Trophoblast cell (in vitro differentiated cells and primary cell): Measurements from ENCODE around the gene PALM3.
A peak's percentile ranks its signal among the peaks of the same experiment; 100 is the strongest.

Source experiments
- DNase-seq, 2 donors: peaks; one replicate each; pipeline ENCODE4 v3.0.0-alpha.2; 2016
- H2AFZ ChIP-seq: 2 replicates; pipeline ENCODE4 v1.6.1; 2013; ENCODE audit warnings: low read length, moderate library complexity, mild to moderate bottlenecking; ENCODE audit not compliant: insufficient read depth, poor library complexity
- H2AK5ac ChIP-seq: 2 replicates; pipeline ENCODE4 v1.6.1; 2013; ENCODE audit warnings: mild to moderate bottlenecking, low read length
- H2BK120ac ChIP-seq: 2 replicates; pipeline ENCODE4 v1.6.1; 2013; ENCODE audit warnings: low read length, mild to moderate bottlenecking, moderate library complexity; ENCODE audit not compliant: insufficient read depth, poor library complexity
- H2BK12ac ChIP-seq: 2 replicates; pipeline ENCODE4 v1.6.1; 2013; ENCODE audit warnings: mild to moderate bottlenecking, low read length, moderate library complexity
- H2BK5ac ChIP-seq: 2 replicates; pipeline ENCODE4 v1.6.1; 2013; ENCODE audit warnings: low read length, low read depth, moderate library complexity, mild to moderate bottlenecking; ENCODE audit not compliant: poor library complexity
- H3K14ac ChIP-seq: 2 replicates; pipeline ENCODE4 v1.6.1; 2013; ENCODE audit warnings: mild to moderate bottlenecking, low read length
- H3K18ac ChIP-seq: 2 replicates; pipeline ENCODE4 v1.6.1; 2013; ENCODE audit warnings: mild to moderate bottlenecking, low read length
- H3K23ac ChIP-seq: 2 replicates; pipeline ENCODE4 v1.6.1; 2013; ENCODE audit warnings: low read length
- H3K27ac ChIP-seq: 2 replicates; pipeline ENCODE4 v1.5.1; 2013; ENCODE audit warnings: low read depth, mild to moderate bottlenecking, inconsistent platforms, low read length, moderate library complexity
- H3K27me3 ChIP-seq: 2 replicates; pipeline ENCODE4 v1.6.1; 2013; ENCODE audit warnings: inconsistent platforms, mild to moderate bottlenecking, low read length, moderate library complexity; ENCODE audit not compliant: insufficient read depth
- H3K36me3 ChIP-seq, 2 experiments: 1 replicate in 1 of 2; 2 replicates in 1 of 2; pipeline ENCODE4 v1.6.1; 2013; ENCODE audit warnings: low read length in 2 of 2, mild to moderate bottlenecking in 2 of 2, moderate library complexity in 1 of 2; ENCODE audit not compliant: insufficient read depth in 2 of 2, control insufficient read depth in 1 of 2
- H3K4ac ChIP-seq: 2 replicates; pipeline ENCODE4 v1.6.1; 2013; ENCODE audit warnings: low read depth, mild to moderate bottlenecking, low read length, moderate library complexity
- H3K4me1 ChIP-seq, 2 experiments: 1 replicate in 1 of 2; 2 replicates in 1 of 2; pipeline ENCODE4 v1.6.1; 2013; ENCODE audit warnings: low read length in 2 of 2, mild to moderate bottlenecking in 2 of 2, moderate library complexity in 1 of 2; ENCODE audit not compliant: insufficient read depth in 2 of 2, control insufficient read depth in 1 of 2
- H3K4me2 ChIP-seq: 2 replicates; pipeline ENCODE4 v1.6.1; 2013; ENCODE audit warnings: inconsistent platforms, mild to moderate bottlenecking, low read length, moderate library complexity
- H3K4me3 ChIP-seq: 2 replicates; pipeline ENCODE4 v1.5.1; 2013; ENCODE audit warnings: mild to moderate bottlenecking, low read depth, low read length, inconsistent platforms
- H3K79me1 ChIP-seq: one replicate; pipeline ENCODE4 v1.6.1; 2013; ENCODE audit warnings: low read length
- H3K79me2 ChIP-seq: 2 replicates; pipeline ENCODE4 v1.6.1; 2013; ENCODE audit warnings: low read length, mild to moderate bottlenecking; ENCODE audit not compliant: control insufficient read depth, insufficient read depth, poor library complexity
- H3K9ac ChIP-seq: 2 replicates; pipeline ENCODE4 v1.6.1; 2013; ENCODE audit warnings: mild to moderate bottlenecking, low read length
- H3K9me3 ChIP-seq: 2 replicates; pipeline ENCODE4 v1.6.1; 2013; ENCODE audit warnings: low read depth, mild to moderate bottlenecking, control low read depth, inconsistent platforms, low read length; ENCODE audit not compliant: insufficient read depth
- H4K12ac ChIP-seq: 2 replicates; pipeline ENCODE4 v1.6.1; 2013; ENCODE audit warnings: low read depth, mild to moderate bottlenecking, low read length, moderate library complexity
- H4K8ac ChIP-seq: 2 replicates; pipeline ENCODE4 v1.6.1; 2013; ENCODE audit warnings: low read depth, mild to moderate bottlenecking, low read length, moderate library complexity
- H4K91ac ChIP-seq: one replicate; pipeline ENCODE4 v1.6.1; 2013; ENCODE audit warnings: low read depth, mild to moderate bottlenecking, low read length, moderate library complexity
- WGBS: extraction: QIAGEN DNeasy Blood & Tissue Kit; methylation state at CpG from one replicate; pipeline ENCODE4 v1.1.7; 2013; ENCODE audit warnings: missing lambda C conversion rate; ENCODE audit not compliant: insufficient read length, insufficient coverage; ENCODE audit errors: extremely low coverage; 5-methylcytosine and 5-hydroxymethylcytosine counted together

The PALM3 gene

DNA sequence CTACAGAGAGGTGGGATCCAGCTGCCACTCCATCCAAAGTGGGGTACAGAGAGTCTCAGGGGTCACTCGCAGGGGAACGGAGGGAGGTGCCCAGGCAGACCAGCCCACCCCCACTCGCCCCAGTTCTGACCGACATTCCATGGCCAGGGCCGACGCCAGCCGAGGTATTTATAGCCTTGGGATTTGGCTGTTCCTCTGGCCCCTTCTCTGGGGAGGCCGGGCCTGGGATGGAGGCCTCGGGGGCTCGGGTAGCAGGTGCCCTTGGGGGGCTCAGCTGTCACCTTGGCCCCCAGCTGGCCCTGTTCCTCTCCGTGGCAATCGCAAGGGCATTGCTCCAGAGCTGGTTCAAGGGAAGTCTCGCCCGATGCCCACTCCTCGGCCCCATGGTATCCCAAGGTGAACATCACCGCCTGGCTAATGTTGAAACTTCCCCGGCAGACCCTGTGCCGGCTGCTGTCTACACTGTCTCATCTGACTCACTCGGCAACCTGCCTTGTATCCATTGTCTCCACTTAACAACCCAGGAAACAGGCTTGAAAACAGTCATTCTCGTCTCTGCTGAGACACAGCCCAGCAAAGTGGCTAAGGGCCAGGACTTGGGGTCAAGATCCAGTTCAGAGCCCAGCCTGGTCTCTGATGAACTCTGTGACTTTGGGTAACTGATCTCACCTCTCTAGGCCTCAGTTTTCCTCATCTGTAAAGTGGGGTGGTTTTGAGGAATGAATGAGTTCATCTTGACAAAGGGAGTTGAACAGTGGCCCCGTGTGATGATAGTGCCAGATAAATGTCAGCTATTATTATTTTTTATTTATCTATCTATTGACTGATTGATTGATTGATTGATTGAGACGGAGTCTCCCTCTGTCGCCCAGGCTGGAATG is 45.9 kb upstream of the PALM3 start:
- WGBS: no CpG with 5 or more reads among the region's 23 CpGs
- Histone ChIP-seq H3K27ac (no peak overlapping the region), H3K14ac (no peak overlapping the region)

DNA sequence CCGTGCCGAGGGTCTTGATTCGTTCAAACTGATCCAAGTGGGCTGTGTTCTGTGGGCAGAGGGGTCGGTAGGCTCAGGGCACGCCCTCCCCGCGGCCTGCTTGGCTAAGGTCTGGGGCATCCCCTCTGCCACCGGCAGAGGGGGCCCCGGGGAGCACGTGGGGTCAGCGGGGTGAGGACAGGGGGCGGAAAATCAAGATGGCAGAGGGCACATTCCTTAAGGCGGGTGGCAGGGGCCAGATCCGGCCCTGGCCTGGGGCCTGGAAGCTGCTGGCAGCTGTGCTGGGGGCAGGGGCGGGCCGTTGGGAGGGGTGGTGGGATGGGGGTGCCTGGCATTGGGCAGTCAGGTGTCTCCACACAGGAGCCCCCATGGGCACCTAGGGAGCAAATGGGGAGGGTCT is 45.0 kb upstream of the PALM3 start:
- Histone ChIP-seq H3K27ac (no peak overlapping the region), H2AK5ac (no peak overlapping the region), H3K14ac (no peak overlapping the region), H3K18ac (no peak overlapping the region), H4K12ac (no peak overlapping the region), H3K4me1 (peaks cover 0 to 4% of the 10 kb centered on the region in 2 experiments), H3K36me3 (peaks cover 25 to 30% of the 10 kb centered on the region in 2 experiments), H3K79me2 (no peaks in the 10 kb centered on the region), H3K79me1 (no peaks in the 10 kb centered on the region), H3K4me2 (no peak overlapping the region), H3K23ac (no peak overlapping the region), H4K8ac (no peak overlapping the region), H3K9me3 (no peaks in the 10 kb centered on the region), H2BK5ac (no peak overlapping the region), H3K4ac (no peak overlapping the region), H3K4me3 (no peak overlapping the region), H2BK12ac (no peak overlapping the region), H3K27me3 (no peaks in the 10 kb centered on the region), H2AFZ (no peak overlapping the region), H3K9ac (no peak overlapping the region), H2BK120ac (no peak overlapping the region), H4K91ac (no peak overlapping the region)
- WGBS: no CpG with 5 or more reads among the region's 16 CpGs
- no peak for DNase-seq

More for the DNA sequence above, 45.9 kb upstream of the PALM3 start:
- no peak for DNase-seq
- Histone ChIP-seq H2BK12ac (no peak overlapping the region), H4K12ac (no peak overlapping the region), H3K23ac (no peak overlapping the region), H3K4me2 (no peak overlapping the region), H4K8ac (no peak overlapping the region), H3K9me3 (no peaks in the 10 kb centered on the region), H2BK5ac (no peak overlapping the region), H3K27me3 (no peaks in the 10 kb centered on the region), H2AFZ (peak overlapping the region; percentile 13), H2AK5ac (no peak overlapping the region), H3K4me1 (peaks cover 2 to 8% of the 10 kb centered on the region in 2 experiments), H3K36me3 (peaks cover 16 to 21% of the 10 kb centered on the region in 2 experiments), H3K4ac (no peak overlapping the region), H3K18ac (no peak overlapping the region), H3K79me1 (no peaks in the 10 kb centered on the region), H3K9ac (no peak overlapping the region), H3K4me3 (no peak overlapping the region), H3K79me2 (no peaks in the 10 kb centered on the region), H2BK120ac (no peak overlapping the region), H4K91ac (no peak overlapping the region)

DNA sequence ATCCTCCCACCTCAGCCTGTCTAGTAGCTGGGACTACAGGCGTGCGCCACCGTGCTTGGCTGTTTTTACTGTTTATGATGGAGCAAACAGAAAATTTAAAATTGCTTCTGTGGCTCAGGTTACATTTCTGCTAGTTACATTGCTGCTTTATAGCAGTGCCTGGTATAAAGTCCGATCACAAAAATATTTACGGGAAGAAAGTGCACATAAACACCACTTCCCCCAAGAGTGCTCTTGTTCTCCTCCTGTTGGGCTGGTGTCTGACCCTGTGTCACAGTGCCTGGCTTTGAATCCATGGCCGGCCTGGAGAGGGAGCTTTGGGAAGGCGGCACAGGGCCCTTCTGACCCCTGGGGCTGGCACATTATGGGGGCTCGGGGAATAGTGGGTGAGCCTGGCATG is 43.8 kb upstream of the PALM3 start:
- Histone ChIP-seq H2AK5ac (no peak overlapping the region), H2BK5ac (no peak overlapping the region), H3K27ac (no peak overlapping the region), H3K27me3 (no peaks in the 10 kb centered on the region), H3K4me2 (no peak overlapping the region), H3K18ac (no peak overlapping the region), H4K8ac (no peak overlapping the region), H4K91ac (no peak overlapping the region), H3K4ac (no peak overlapping the region), H3K4me1 (peaks cover 0 to 4% of the 10 kb centered on the region in 2 experiments), H2BK12ac (no peak overlapping the region), H3K14ac (no peak overlapping the region), H3K36me3 (peaks cover 29 to 35% of the 10 kb centered on the region in 2 experiments), H4K12ac (no peak overlapping the region), H3K79me1 (no peaks in the 10 kb centered on the region), H3K4me3 (no peak overlapping the region), H3K79me2 (no peaks in the 10 kb centered on the region), H2AFZ (no peak overlapping the region), H3K23ac (no peak overlapping the region), H2BK120ac (no peak overlapping the region), H3K9me3 (no peaks in the 10 kb centered on the region), H3K9ac (no peak overlapping the region)
- DNase-seq: no peak
- no CpG with 5 or more reads among the region's 8 CpGs for WGBS

DNA sequence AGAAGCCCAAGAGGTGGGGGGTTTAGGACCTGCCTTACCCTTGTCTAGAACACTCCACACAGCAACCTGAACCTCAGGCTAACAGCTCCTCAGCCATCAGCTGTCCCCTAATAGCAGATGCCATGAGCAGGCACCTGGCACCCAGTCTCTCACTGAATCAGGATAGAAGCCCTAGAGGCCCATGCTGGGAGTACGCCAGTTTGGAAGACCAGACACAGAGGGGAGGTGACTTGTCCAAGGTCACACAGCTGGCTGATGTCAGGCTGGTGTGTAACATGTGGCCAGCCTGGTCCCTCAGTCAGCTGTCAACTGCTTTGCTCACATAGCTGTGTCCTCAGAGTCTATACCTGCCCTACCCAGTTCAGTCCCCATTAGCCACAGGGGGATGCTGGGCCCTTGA is 41.4 kb upstream of the PALM3 start:
- Histone ChIP-seq H3K4me1 (peaks cover 0 to 4% of the 10 kb centered on the region in 2 experiments), H2BK120ac (no peak overlapping the region), H3K4me3 (no peak overlapping the region), H3K27me3 (no peaks in the 10 kb centered on the region), H3K9ac (no peak overlapping the region), H2BK12ac (no peak overlapping the region), H4K91ac (no peak overlapping the region), H3K9me3 (peaks cover 2% of the 10 kb centered on the region), H4K12ac (no peak overlapping the region), H3K18ac (no peak overlapping the region), H4K8ac (no peak overlapping the region), H2AFZ (no peak overlapping the region), H3K4ac (no peak overlapping the region), H3K79me1 (no peaks in the 10 kb centered on the region), H3K14ac (no peak overlapping the region), H3K79me2 (no peaks in the 10 kb centered on the region), H3K27ac (no peak overlapping the region), H2AK5ac (no peak overlapping the region), H3K36me3 (peaks cover 33 to 38% of the 10 kb centered on the region in 2 experiments), H3K23ac (no peak overlapping the region), H3K4me2 (no peak overlapping the region), H2BK5ac (no peak overlapping the region)
- DNase-seq: no peak
- WGBS: no CpG with 5 or more reads among the region's 1 CpG
